PC-3 (cell line): ENCODE results near the gene FHL2. TPM values are rescaled to one million over a fixed set of nuclear protein-coding genes. Genes with fewer than 3 reads are reported as not detected.

ENCODE experiments used
- ATAC-seq: fragments of 200-7000 bp; cut with Tn5 transposase; 2 replicates; pipeline ENCODE4 v1.9.1; 2020; ENCODE audit warnings: mild to moderate bottlenecking, moderate library complexity
- BruUV-seq: library from RNA; stranded (reverse); fragments of 400-500 nt; replicated peaks from 2 replicates; lab custom pipeline; 2021; lab: Mats Ljungman, UMichigan
- CTCF ChIA-PET: fragments of 300-600 bp; sonication (Branson Sonifier 250); formaldehyde crosslinking; loops from one replicate; lab custom pipeline; 2022; ENCODE audit warnings: antibody characterized with exemption; lab: Charles Lee
- POLR2A ChIA-PET: fragments of 300-600 bp; sonication (Branson Sonifier 250); formaldehyde crosslinking; loops from one replicate; lab custom pipeline; 2022; ENCODE audit warnings: antibody characterized with exemption; ENCODE audit not compliant: unreplicated experiment; lab: Charles Lee
- DNase-seq: peaks from one replicate; pipeline ENCODE4 v3.0.0-alpha.2; 2015
- H2AFZ ChIP-seq: fragments of 300-600 bp; sonication (generic); 2 replicates; pipeline ENCODE4 v1.6.0; 2016; ENCODE audit warnings: antibody characterized with exemption, low read length
- H3F3A ChIP-seq: fragments of 300-600 bp; sonication (generic); one replicate; pipeline ENCODE4 v1.6.0; 2017; ENCODE audit warnings: antibody characterized with exemption, low read length, control low read depth, mild to moderate bottlenecking; ENCODE audit not compliant: unreplicated experiment
- H3K27ac ChIP-seq: fragments of 300-600 bp; sonication (generic); 2 replicates; pipeline ENCODE4 v1.5.1; 2016; ENCODE audit warnings: mild to moderate bottlenecking, low read length
- H3K27me3 ChIP-seq: fragments of 300-600 bp; sonication (generic); 2 replicates; pipeline ENCODE4 v1.6.1; 2016; ENCODE audit warnings: low read length, mixed read lengths
- H3K36me3 ChIP-seq: fragments of 300-600 bp; sonication (generic); 2 replicates; pipeline ENCODE4 v1.6.1; 2016; ENCODE audit warnings: low read depth, mixed run types, low read length, mixed read lengths
- H3K4me1 ChIP-seq: fragments of 300-600 bp; sonication (generic); 2 replicates; pipeline ENCODE4 v1.5.1; 2016; ENCODE audit warnings: low read length; ENCODE audit not compliant: insufficient read depth
- H3K4me2 ChIP-seq: fragments of 300-600 bp; sonication (generic); 2 replicates; pipeline ENCODE4 v1.6.0; 2016; ENCODE audit warnings: low read length
- H3K4me3 ChIP-seq: fragments of 300-600 bp; sonication (generic); 2 replicates; pipeline ENCODE4 v1.5.1; 2016; ENCODE audit warnings: mild to moderate bottlenecking, low read length, mixed read lengths
- H3K79me2 ChIP-seq: fragments of 300-600 bp; sonication (generic); 2 replicates; pipeline ENCODE4 v1.6.1; 2017; ENCODE audit warnings: low read length, mixed read lengths
- H3K9ac ChIP-seq: fragments of 300-600 bp; sonication (generic); 2 replicates; pipeline ENCODE4 v1.6.0; 2016; ENCODE audit warnings: mild to moderate bottlenecking, low read length
- H3K9me2 ChIP-seq: fragments of 300-600 bp; sonication (generic); replicated peaks from 2 replicates; pipeline ENCODE4 v1.6.1; 2016; ENCODE audit warnings: mixed run types, low read length, mixed read lengths
- H3K9me3 ChIP-seq: fragments of 300-600 bp; sonication (generic); 2 replicates; pipeline ENCODE4 v1.6.1; 2016; ENCODE audit warnings: low read length, mixed read lengths
- H4K20me1 ChIP-seq: fragments of 300-600 bp; sonication (generic); 2 replicates; pipeline ENCODE4 v1.6.1; 2016; ENCODE audit warnings: low read length, mixed read lengths
- EZH2 ChIP-seq: fragments of 300-600 bp; sonication (generic); IDR thresholded peaks from one replicate; pipeline ENCODE4 v1.6.1; 2017; ENCODE audit warnings: antibody characterized with exemption, mild to moderate bottlenecking, low read length; ENCODE audit not compliant: unreplicated experiment
- EZH2phosphoT487 ChIP-seq: fragments of 300-600 bp; sonication (generic); IDR thresholded peaks from 2 replicates; pipeline ENCODE4 v1.6.1; 2018; ENCODE audit warnings: mild to moderate bottlenecking, antibody characterized with exemption, low read length, borderline replicate concordance
- intact Hi-C: fragments of 100-400 bp; cut with micrococcal nuclease; formaldehyde crosslinking; loops from 2 replicates; pipeline ENCODE4 v1.9.0; 2023
- total RNA-seq: library from RNA; depleted of rRNA; stranded (reverse); fragments of >200 nt; gene quantifications from 2 replicates; pipeline ENCODE4 v1.2.3, GENCODE V29; 2014
- TF ChIP-seq, protein P1 (sequence below): fragments of 300-600 bp; sonication (generic); conservative IDR thresholded peaks from 2 replicates; pipeline ENCODE4 v1.5.1; 2017; ENCODE audit warnings: antibody characterized with exemption, low read depth, mild to moderate bottlenecking, low read length

The FHL2 gene
- total RNA-seq, 1 experiment from 2014 or later, result 118 TPM

DNA sequence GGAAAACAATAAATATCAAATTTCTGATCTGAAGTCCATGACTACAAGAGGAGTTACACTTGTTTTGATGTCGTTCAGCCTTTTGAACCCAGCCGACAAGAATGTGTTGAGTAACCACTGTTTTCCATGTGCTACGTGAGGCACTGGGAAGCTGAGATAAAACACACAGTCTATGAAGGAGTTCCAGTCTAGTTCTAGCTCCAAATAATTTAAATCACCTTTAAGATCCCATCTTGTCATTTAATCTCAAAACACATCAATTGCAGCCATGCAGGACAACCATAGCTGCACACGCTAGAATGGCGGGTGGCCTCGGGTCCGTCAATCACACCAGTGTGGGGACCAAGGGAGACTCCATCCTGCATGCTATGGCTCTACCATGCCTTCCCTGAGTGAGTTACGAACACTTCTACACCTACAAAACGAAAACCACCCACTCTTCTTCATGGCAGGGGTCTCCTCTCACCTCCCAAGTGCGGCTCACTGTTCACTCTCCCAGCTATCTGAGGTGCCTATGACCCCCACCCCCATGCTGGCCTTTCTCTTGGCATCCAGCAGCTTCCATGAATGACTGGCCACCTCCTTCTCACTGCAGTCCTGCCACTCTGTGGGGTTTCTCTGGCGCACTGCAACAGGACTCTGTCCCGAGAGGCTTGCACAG, 3.8 kb downstream of the FHL2 start:
- H3K9ac ChIP-seq, result no peak overlapping the region; the same call in 1 of the 2 replicates
- H2AFZ ChIP-seq, result no peak overlapping the region
- H3K4me3 ChIP-seq, result peak overlapping the region; percentile 63
- H3K4me1 ChIP-seq, result peaks cover 70% of the 10 kb centered on the region
- CTCF ChIA-PET, result no interaction called here
- H3K27me3 ChIP-seq, result no peaks in the 10 kb centered on the region
- no peak for ATAC-seq
- peaks cover 40% of the 10 kb centered on the region for H3K36me3 ChIP-seq
- peaks cover 91% of the 10 kb centered on the region for H3K79me2 ChIP-seq
- peak overlapping the region; percentile 96 for H3K27ac ChIP-seq
- H3F3A ChIP-seq, result peaks cover 4% of the 10 kb centered on the region
- no peaks in the 10 kb centered on the region for H3K9me3 ChIP-seq
- no TSS peak for BruUV-seq
- peaks cover 20% of the 10 kb centered on the region; the same call in 1 of the 2 replicates for H4K20me1 ChIP-seq
- peak overlapping the region; percentile 79 for H3K4me2 ChIP-seq
- DNase-seq, result no peak
- intact Hi-C loops, result no loop called here
- POLR2A ChIA-PET, result interaction anchor here (0.7 kb wide), 1 partner anchor 126 kb away, joined by 3 read pairs; no protein-coding TSS in a partner anchor
- no peaks in the 10 kb centered on the region for H3K9me2 ChIP-seq
- TF ChIP-seq, protein P1, sequence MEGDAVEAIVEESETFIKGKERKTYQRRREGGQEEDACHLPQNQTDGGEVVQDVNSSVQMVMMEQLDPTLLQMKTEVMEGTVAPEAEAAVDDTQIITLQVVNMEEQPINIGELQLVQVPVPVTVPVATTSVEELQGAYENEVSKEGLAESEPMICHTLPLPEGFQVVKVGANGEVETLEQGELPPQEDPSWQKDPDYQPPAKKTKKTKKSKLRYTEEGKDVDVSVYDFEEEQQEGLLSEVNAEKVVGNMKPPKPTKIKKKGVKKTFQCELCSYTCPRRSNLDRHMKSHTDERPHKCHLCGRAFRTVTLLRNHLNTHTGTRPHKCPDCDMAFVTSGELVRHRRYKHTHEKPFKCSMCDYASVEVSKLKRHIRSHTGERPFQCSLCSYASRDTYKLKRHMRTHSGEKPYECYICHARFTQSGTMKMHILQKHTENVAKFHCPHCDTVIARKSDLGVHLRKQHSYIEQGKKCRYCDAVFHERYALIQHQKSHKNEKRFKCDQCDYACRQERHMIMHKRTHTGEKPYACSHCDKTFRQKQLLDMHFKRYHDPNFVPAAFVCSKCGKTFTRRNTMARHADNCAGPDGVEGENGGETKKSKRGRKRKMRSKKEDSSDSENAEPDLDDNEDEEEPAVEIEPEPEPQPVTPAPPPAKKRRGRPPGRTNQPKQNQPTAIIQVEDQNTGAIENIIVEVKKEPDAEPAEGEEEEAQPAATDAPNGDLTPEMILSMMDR, result no peak
- TF ChIP-seq EZH2 (no peak), EZH2phosphoT487 (no peak)

DNA sequence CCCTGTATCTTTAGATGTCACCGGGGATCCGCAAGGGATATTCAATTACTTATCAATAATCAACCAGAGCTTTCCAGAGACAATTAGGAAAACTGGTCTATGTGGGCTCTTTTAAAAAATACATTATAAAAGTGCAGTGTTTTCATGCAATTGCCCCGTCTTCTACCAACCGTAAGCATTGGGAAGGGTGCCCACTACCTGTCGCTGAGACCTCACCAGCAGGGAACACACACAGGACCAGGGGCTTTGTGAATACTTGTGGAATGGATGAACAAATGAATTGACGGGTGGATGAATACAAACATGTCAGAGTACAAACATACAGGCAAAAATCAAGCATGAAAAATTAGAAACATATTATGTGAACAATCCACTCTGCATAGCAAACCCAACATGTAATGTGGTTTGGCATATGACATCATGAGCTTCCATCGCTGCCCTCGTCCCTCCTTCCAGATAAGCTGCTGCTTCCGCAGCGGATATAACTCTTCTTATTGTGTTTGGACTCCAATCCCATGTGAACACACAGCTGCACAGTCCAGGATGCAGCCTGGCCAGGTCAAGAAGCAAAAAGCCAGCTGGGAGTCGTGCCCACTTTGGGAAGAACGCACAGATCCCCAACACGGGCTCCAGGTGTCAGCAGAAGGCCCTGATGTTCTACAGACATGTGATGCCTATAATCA, 5.3 kb downstream of the FHL2 start:
- no peak for TF ChIP-seq EZH2
- TF ChIP-seq, protein P1, result no peak
- no peak for TF ChIP-seq EZH2phosphoT487
- POLR2A ChIA-PET, result no interaction called here
- BruUV-seq, result no TSS peak
- CTCF ChIA-PET, result no interaction called here
- Histone ChIP-seq H3K9me3 (no peaks in the 10 kb centered on the region), H3K27ac (no peak overlapping the region), H3K4me1 (peaks cover 75% of the 10 kb centered on the region), H3K4me2 (peak overlapping the region; percentile 79; the same call in 1 of the 2 replicates), H3K4me3 (no peak overlapping the region), H3K79me2 (peaks cover 95% of the 10 kb centered on the region), H3K9ac (no peak overlapping the region), H2AFZ (no peak overlapping the region), H3F3A (peaks cover 4% of the 10 kb centered on the region), H3K36me3 (peaks cover 52% of the 10 kb centered on the region), H3K27me3 (no peaks in the 10 kb centered on the region), H3K9me2 (no peaks in the 10 kb centered on the region), H4K20me1 (peaks cover 24% of the 10 kb centered on the region; the same call in 1 of the 2 replicates)
- ATAC-seq, result no peak
- DNase-seq, result no peak
- intact Hi-C loops, result no loop called here
